Cortex of kidney (tissue), 1 donor: ENCODE data around the gene SEC61B.
"Not testable (repeated sequence)": the region's sequence is repeated elsewhere in the genome, so short reads cannot be mapped to it uniquely, and the experiment has no call there.

Experiments used
- DNase-seq: peaks from one replicate; lab custom pipeline; 2025; lab: John Stamatoyannopoulos, UW

SEC61B gene

GRCh38 chr9:99192786-99193465 lies 29.2 kb upstream of the SEC61B start:
- DNase-seq: no peak

- DNase-seq: no peak
Observed at GRCh38 chr9:99193466-99193821, 28.6 kb upstream of the SEC61B start.

- not testable (repeated sequence) for DNase-seq
Observed at GRCh38 chr9:99196484-99196883, 25.6 kb upstream of the SEC61B start.

GRCh38 chr9:99197124-99197630 lies 24.9 kb upstream of the SEC61B start:
- DNase-seq: no peak

GRCh38 chr9:99197987-99198386 lies 24.1 kb upstream of the SEC61B start:
- DNase-seq: no peak

- DNase-seq: no peak
Observed at GRCh38 chr9:99199938-99200539, 22.0 kb upstream of the SEC61B start.

GRCh38 chr9:99201603-99202002 lies 20.5 kb upstream of the SEC61B start:
- no peak for DNase-seq

- no peak for DNase-seq
Observed at GRCh38 chr9:99210572-99210971, 11.5 kb upstream of the SEC61B start.

GRCh38 chr9:99211746-99212145 lies 10.3 kb upstream of the SEC61B start:
- DNase-seq: no peak

GRCh38 chr9:99213197-99213596 lies 8.9 kb upstream of the SEC61B start:
- DNase-seq: no peak

GRCh38 chr9:99216073-99216472 lies 6.0 kb upstream of the SEC61B start:
- DNase-seq: no peak

GRCh38 chr9:99220011-99220410 lies 2.1 kb upstream of the SEC61B start:
- DNase-seq: no peak

GRCh38 chr9:99221266-99221620 lies 839 bp upstream of the SEC61B start:
- DNase-seq: no peak

GRCh38 chr9:99222416-99223270 lies 561 bp downstream of the SEC61B start:
- no peak for DNase-seq

GRCh38 chr9:99224445-99224844 lies 2.4 kb downstream of the SEC61B start:
- no peak for DNase-seq

GRCh38 chr9:99226054-99226453 lies 4.0 kb downstream of the SEC61B start:
- DNase-seq: no peak

GRCh38 chr9:99230206-99230605 lies 8.1 kb downstream of the SEC61B start:
- DNase-seq: no peak

- DNase-seq: no peak
Observed at GRCh38 chr9:99231711-99232110, 9.6 kb downstream of the SEC61B start.

- DNase-seq: no peak
Observed at GRCh38 chr9:99234618-99235017, 12.5 kb downstream of the SEC61B start.

GRCh38 chr9:99235069-99235468 lies 13.0 kb downstream of the SEC61B start:
- no peak for DNase-seq

- no peak for DNase-seq
Observed at GRCh38 chr9:99235926-99236634, 14.0 kb downstream of the SEC61B start.

GRCh38 chr9:99237356-99237755 lies 15.3 kb downstream of the SEC61B start:
- DNase-seq: no peak
